Sciatic nerve (tissue), 2 donors: ENCODE data around the gene EMP1. TPM values are rescaled to one million over a fixed set of nuclear protein-coding genes. Genes with fewer than 3 reads are reported as not detected.

Source experiments
- ATAC-seq: fragments of 200-7000 bp; cut with Tn5 transposase; one replicate; pipeline ENCODE4 v1.9.1; 2020; ENCODE audit warnings: mild to moderate bottlenecking, moderate library complexity
- DNase-seq: peaks from one replicate; pipeline ENCODE4 v3.0.0-alpha.2; 2020; ENCODE audit warnings: low spot score
- intact Hi-C: fragments of 100-400 bp; cut with DNase I; formaldehyde crosslinking; loops from one replicate; pipeline ENCODE4 v1.14.2; 2022
- total RNA-seq: library from RNA; stranded (reverse); fragmentation: NEBNext Ultra II Directional; extraction: Animal tissue kit (Norgen Biotek cat#: 25700); gene quantifications from one replicate; pipeline ENCODE4 v1.2.1, GENCODE V29; 2021
- donor health status: DM: no; HTN: no; CAD: no.
- donor health status: DM: no; HTN: no; CAD: no.

Gene EMP1
- 413 TPM for total RNA-seq

GRCh38 chr12:13196130-13196921, at the start of gene EMP1:
TSS of gene EMP1 (plus strand) at chr12:13196726. CDS start at chr12:13211511, 14,785 bp downstream.
- intact Hi-C loops, result no loop called here
- ATAC-seq (peak; percentile 92), DNase-seq (peak; percentile 96)

- ATAC-seq (peak; percentile 39), DNase-seq (no peak)
- intact Hi-C loops, result no loop called here
These were observed 48.6 kb upstream of the EMP1 start for GRCh38 chr12:13147688-13148484.

- intact Hi-C loops, result no loop called here
- peak; percentile 33 for ATAC-seq
- no peak for DNase-seq
These were observed 48.1 kb upstream of the EMP1 start for GRCh38 chr12:13148485-13148847.

GRCh38 chr12:13149411-13149810, 47.1 kb upstream of the EMP1 start:
- ATAC-seq, result peak; percentile 10
- no peak for DNase-seq
- intact Hi-C loops, result no loop called here

GRCh38 chr12:13152281-13152680, 44.2 kb upstream of the EMP1 start:
- ATAC-seq (peak; percentile 75), DNase-seq (peak; percentile 72)
- intact Hi-C loops, result no loop called here

- DNase-seq (no peak), ATAC-seq (no peak)
- intact Hi-C loops, result no loop called here
These were observed 43.8 kb upstream of the EMP1 start for GRCh38 chr12:13152756-13153155.

- no peak for ATAC-seq
- intact Hi-C loops, result no loop called here
- DNase-seq, result no peak
These were observed 43.3 kb upstream of the EMP1 start for GRCh38 chr12:13153180-13153579.

- no peak for ATAC-seq
- intact Hi-C loops, result no loop called here
These were observed 42.4 kb upstream of the EMP1 start for GRCh38 chr12:13154027-13154538.

GRCh38 chr12:13154831-13155230, 41.7 kb upstream of the EMP1 start:
- intact Hi-C loops, result no loop called here
- no peak for DNase-seq
- ATAC-seq, result no peak

More at GRCh38 chr12:13154027-13154538, 42.4 kb upstream of the EMP1 start:
- no peak for DNase-seq

- no peak for DNase-seq
- ATAC-seq, result no peak
- intact Hi-C loops, result no loop called here
These were observed 40.2 kb upstream of the EMP1 start for GRCh38 chr12:13156277-13156676.

GRCh38 chr12:13161172-13161571, 35.4 kb upstream of the EMP1 start:
- DNase-seq, result no peak
- ATAC-seq, result no peak
- intact Hi-C loops, result no loop called here

GRCh38 chr12:13162904-13163303, 33.6 kb upstream of the EMP1 start:
- ATAC-seq (no peak), DNase-seq (no peak)
- intact Hi-C loops, result no loop called here

GRCh38 chr12:13163868-13164635, 32.5 kb upstream of the EMP1 start:
- intact Hi-C loops, result no loop called here
- DNase-seq (no peak), ATAC-seq (peak; percentile 80)

- intact Hi-C loops, result no loop called here
- DNase-seq (peak; percentile 65), ATAC-seq (no peak)
These were observed 31.5 kb upstream of the EMP1 start for GRCh38 chr12:13164921-13165616.

GRCh38 chr12:13165617-13166041, 30.9 kb upstream of the EMP1 start:
- DNase-seq (no peak), ATAC-seq (peak; percentile 69)

GRCh38 chr12:13167226-13167625, 29.3 kb upstream of the EMP1 start:
- intact Hi-C loops, result no loop called here
- no peak for ATAC-seq
- DNase-seq, result no peak

More at GRCh38 chr12:13165617-13166041, 30.9 kb upstream of the EMP1 start:
- intact Hi-C loops, result no loop called here

GRCh38 chr12:13167906-13168305, 28.6 kb upstream of the EMP1 start:
- intact Hi-C loops, result no loop called here
- DNase-seq (no peak), ATAC-seq (no peak)

GRCh38 chr12:13169272-13169671, 27.3 kb upstream of the EMP1 start:
- ATAC-seq, result no peak
- DNase-seq, result no peak
- intact Hi-C loops, result no loop called here
